Activated gamma-delta T cell (primary cell): ENCODE data around the gene DENND6B.
"Not testable (repeated sequence)": the region's sequence is repeated elsewhere in the genome, so short reads cannot be mapped to it uniquely, and the experiment has no call there.

Experiments
- DNase-seq: peaks from one replicate; lab custom pipeline; 2025; lab: John Stamatoyannopoulos, UW

Gene DENND6B

DNA sequence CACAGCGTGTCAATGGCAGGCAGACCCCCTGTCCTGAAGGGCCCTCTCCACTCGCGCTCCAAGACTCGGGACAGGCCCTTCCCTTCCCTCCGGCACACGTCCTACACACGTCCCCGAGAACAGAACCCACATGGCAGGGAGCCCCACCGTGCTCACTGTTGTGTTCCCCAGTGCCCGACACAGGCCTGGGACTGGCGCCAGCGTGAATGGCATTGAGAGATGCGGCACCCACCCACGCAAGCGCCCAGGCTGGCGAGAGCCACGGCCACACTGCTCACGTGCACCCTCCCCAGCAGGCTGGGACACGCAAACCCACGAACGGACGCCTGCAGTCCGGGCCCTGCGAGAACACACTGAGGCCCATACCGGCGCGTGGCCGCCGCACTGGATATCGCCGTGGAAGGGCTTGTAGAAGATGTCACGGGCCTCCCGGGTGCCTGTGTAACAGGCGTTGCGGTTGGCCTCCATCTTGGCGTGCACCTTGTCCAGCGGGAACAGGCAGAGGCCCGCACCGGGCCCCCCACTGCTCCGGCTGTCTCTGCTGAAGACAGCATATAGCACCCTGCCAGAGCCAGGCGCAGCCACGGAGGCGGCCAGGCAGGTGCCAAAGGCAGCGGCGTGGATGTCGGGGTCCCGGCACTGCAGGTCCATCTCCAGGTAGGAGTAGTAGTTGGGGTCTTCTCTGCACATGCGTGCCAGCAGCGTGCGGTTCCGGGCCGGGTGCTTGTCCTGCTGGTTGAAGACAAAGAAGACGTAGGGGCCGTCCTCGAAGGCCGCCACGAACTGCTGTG lies 37.5 kb downstream of the DENND6B start:
- DNase-seq, result no peak

DNA sequence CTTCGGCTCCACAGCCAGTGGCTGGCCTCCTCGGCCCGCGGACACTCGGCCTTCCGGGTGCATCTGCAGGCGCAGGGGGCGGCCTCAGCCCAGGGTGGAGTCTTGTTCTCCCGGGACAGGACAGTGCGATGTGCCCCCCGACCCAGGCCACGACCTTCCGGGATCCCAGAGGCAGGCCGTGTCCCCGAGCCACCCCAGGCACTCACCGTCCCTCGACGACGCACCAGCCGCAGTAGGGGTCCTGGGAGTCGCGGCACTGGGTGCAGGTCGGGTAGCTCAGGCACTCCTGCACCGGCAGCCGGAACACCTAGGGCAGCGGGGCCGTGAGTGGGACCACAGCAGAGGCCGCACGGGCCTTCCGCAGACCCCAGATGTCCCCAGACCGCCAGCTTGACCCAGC lies 39.1 kb downstream of the DENND6B start:
- no peak for DNase-seq

DNA sequence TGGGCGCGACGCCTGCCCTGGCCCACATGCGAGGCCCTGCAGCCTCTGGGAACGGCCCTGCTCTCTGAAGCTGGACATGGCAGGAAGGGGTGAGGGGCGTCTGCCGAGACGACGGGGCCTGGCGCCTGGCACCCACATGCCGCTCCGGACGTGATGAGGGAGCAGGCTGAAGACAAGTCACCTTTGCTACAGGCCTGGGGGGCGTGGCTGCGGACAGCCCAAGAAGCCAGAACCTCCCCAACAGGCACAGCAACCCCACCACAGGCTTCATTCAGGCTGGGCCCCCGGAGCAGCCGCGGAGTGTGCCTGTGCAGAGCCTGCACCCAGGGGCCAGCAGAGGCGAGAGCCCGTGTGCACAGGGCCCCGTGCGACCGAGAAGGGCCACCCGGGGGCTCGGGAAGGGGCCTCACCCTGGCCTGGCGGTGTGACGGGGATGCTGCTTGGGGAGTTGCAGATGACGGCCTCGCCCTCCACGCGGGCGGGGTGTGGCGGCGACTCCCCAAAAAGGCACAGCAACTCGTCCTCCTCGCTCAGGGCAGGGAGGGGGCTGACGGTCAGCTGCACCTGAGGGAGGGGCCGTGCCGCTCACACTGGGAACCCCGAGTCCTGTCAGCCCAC lies 40.0 kb downstream of the DENND6B start:
- DNase-seq, result no peak

DNA sequence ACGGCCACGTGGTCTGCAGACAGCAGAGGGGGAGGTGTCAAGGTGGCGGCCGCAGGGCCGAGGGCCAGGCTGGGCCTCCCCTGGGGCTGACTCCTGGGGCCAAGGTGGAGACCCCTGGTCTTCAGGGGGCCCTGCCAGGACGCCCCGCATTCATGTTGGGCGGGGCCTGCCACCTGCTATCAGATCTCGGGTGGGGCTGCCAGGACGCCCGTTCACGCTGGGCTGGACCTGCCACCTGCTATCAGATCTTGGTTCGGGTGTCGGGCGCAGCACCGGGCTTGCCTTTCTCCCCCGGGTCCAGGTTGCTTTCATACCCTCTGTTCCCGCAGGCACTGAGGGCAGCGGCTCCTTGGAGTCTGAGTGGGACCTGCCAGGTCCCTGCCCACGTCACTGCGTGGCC lies 40.5 kb downstream of the DENND6B start:
- no peak for DNase-seq

DNA sequence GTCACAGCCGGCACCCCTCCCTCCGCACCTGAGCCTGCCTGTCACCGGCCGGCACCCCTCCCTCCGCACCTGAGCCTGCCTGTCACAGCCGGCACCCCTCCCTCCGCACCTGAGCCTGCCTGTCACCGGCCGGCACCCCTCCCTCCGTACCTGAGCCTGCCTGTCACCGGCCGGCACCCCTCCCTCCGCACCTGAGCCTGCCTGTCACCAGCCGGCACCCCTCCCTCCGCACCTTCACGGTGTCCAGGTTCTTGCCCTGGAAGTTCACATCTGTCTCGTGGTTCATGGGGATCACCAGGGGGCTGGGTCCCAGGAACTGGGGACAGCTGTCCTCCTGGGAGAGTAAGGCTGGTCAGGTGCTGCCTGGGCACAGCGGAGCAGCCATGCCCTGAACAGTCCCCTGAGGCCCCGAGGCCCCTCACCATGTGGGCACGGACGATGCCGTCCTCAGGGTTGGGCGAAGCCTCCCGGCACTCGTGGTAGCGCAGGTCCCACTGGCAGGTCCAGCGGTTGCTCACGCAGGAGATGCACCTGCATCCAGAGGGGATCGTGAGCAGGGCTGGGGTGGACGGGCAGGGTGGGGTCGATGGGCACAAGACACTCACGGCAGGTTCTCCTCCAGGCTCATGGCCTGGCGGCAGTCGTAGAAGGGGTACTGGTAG lies 41.1 kb downstream of the DENND6B start:
- no peak for DNase-seq

DNA sequence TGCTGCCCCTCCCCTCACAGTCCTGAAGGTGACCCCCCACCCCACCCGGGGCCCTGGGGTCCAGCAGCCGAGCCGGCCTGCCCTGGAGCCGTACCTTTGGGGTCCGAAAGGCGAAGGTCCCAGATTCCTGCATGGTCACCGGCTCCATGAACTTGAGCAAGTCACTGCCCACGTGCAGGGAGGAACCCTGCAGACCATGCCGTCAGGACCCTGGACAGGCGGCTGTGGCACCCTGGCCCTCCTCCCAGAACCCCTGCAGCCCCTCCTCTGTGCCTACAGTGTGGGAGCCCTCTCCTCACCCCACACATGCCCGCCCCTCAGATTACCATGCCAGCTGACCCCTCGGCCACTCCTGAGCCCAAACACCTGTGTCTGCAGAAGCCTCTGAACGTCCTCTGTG lies 42.3 kb downstream of the DENND6B start:
- no peak for DNase-seq

DNA sequence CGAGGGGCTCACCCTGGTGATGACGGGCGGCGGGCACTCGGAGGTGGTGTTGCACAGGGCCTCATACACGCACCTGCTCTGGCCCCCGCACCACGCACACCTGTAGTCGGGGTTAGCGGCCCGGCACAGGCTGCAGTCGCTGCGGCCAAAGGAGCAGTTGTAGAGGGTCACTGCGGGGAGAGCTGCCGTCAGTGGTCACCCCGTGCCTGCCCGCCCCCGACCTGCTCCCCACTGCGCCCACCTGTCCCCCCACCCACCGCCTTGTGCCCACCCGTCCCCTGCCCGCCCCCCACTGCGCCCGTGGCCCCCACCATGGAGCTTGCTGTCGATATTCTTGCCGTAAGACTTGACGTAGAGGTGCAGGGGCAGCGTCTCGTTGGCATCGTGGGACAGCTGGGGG lies 43.0 kb downstream of the DENND6B start:
- no peak for DNase-seq

DNA sequence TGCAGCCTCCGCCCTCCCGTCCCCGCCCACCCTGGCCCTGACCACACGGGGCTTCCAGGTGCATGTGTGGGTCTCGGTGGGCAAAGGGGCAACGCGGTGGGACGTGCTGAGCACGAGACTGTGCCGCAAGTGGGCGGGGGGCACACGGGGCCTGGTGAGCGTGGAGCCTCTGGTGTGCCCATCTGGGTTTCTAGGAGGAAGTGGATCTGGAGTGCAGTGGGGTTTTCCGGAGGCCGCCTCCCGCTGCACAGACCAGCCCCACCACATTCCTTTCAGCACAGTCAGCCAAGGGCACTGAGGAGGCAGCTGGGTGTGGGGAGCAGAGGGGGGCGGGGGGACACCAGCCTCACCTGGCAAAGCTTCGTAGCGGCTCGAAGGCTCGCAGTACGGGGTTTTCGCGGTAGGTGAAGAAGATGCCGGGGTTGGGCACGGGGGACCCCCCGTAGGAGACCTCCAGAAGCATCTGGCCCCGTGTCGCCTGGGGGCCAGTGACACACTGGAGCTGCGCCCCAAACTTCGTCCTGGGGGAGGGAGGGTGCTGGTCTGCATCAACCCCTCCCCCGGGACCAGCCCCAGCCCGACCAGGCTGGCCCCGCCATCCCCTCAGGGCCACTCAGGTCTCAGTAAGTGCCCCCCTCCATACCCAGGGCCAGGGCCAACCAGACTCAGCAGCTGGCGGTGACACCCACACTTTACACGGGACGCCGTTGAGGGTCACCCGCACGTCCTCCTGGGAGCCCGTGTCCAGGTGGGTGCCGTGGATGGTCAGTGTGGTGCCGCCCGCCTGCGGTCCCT lies 44.3 kb downstream of the DENND6B start:
- DNase-seq, result no peak

DNA sequence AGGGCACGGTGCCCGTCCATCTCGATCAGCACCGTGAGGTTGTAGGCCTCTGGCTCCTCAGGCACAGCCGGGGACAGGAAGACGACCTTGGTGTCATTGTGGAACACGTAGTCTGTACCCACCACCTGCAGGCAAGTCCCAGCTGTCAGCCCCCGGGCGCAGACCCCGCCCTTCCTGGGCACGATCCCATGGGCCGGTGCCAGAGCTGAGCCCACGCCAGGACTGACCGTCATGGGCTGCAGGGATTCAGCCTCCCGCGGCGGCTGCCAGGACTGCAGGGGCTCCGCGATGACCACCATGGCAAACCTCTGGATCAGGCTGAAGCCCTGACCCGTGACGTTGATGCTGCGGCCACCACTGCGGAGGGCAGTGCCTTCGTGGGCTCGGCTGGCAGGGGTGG lies 44.9 kb downstream of the DENND6B start:
- no peak for DNase-seq

DNA sequence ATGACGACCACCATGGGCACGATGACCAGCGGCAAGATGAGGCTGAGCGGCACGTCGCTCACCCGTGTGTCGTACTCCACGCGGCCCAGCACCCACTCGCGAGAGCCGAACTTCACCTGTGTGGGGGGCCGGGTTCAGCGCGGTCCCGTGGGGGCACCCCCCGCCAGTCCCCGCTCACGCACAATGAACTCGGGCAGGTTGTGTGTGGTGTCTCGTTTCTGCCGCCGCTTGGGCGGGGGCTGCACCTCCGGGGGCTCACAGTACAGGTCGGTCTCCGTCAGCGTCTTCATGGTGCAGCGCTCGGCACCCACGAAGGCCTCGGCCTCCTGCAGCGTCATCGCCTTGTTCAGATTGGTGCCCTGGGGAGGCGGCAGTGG lies 45.4 kb downstream of the DENND6B start:
- no peak for DNase-seq

DNA sequence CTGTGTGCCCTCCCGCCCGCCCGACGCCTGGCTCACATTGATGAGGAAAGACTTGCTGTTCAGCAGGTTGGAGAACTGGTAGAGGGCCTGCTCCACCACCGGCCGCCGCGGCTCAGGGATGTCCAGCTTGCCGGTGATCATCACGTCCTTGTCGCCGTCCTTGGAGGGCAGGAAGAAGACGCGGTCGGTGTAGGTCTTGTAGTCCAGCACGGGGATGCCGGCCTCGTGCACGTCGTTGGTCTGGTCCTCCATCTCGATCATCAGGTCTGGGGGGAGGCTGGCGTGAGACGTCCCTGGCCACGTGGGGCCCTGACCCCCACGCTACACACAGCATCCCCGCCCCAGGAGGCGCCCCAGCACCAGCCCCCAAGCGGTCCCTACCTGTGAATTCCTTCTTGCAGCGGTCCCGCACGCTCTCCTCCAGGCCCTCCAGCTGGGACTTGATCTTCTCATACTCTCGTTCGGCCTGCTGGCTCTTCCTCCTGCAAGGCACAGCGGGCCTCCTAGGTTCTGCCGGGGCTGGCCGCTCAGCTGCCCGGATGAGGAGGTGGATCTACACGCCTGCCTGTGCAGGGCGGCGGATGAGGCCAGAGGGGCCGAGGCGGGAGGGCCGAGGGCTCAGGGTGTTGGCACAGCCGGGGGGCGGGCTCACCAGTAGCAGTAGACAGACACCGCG lies 46.0 kb downstream of the DENND6B start:
- DNase-seq, result no peak

DNA sequence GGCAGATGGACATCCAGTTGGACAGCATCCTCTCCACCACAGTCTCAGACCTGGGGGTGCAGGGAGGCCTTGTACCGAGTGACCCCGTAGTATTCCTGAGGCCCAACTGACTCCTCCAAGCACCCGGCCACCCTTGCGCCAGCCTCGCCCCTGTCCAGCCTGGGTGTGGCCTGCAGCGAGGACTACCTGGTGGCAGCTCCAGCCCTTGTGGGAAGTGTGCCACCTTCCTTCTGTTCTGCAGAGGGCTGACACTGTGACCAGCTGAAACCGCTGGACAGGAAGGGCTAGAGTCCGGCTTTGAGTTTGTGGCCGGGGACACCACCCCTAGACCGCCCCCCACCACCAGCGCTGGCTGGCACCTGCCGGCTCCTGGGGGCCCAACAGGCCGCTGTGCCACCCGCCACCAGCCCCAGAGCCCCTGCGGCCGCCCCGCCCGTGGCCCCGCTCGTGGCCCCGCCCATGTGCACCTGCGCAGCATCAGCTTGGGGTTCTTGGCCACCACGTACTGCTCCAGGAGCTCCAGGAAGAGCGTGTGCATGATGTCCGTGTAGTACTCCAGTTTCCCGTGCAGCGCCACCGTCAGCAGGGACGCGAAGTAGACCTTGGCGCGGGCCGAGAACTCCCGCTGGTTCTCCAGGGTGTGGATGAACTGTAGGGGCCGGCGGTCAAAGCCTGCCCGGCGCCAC lies 46.6 kb downstream of the DENND6B start:
- DNase-seq, result no peak

DNA sequence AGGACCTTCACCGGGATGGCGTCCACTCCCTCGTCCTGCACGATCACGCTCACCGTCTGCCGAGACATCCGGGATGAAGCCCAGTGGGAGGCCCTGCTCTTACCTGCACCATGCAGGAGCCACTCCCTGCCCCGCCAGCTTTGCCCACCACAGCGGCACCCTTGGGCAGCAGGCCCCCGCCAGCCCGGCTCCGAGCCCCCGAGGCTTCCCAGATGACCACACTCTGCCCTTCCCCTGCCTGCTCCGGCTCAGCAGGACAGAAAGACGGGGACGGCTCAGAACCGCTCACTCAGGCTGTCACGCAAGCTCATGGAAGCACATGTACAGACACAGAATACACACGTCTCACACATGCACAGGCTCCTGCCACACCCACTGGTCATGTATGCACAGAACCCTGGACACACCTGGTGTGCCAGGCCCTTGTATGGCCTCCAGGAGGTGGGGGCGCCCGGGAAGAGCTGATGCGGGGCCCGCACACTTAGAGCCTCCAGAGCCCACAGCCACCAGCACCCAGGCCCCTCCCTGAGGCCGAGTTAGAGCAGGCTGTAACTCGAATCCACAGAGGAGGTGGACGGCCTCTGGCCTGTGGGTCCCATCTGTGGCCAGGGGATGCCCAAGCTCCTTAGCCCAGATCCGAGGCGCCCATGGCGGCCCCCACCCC lies 47.7 kb downstream of the DENND6B start:
- DNase-seq, result no peak

DNA sequence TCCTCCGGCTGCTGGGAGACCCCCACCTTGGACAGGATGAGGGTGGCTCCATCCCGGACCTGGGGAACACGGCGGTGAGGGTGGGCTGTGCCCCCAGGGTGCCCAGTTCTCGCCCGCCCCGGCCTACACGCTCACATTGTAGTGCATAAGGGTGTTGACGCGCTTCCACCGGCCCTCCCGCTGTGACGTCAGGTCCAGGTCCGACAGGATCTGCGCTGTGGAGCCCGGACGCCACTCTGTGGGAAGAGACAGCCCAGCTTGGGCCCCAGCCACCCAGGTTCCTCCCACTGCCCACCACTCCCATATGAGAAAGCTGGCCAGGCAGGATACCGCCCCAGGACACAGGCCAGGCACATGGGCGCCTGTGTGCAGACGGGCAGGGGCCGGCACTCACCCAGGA lies 48.4 kb downstream of the DENND6B start:
- no peak for DNase-seq

DNA sequence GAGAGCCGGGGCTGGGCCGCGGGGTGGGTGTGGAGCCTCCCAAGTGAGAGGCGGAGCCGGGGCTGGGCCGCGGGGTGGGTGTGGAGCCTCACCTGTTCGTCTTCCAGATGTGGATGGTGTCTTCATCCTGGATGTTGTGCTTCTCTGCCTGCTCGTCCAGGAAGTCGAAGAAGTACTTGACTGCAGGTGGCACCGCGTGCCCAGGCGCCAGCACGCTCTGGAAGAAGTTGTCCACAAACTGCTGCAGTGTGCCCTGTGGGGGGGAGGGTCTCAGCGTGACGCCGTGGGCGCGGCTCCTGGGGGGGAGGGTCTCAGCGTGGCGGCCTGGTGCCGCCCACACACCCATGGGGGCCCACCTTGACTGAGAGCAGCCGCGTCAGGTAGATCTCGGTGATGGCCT lies 49.1 kb downstream of the DENND6B start:
- no peak for DNase-seq

DNA sequence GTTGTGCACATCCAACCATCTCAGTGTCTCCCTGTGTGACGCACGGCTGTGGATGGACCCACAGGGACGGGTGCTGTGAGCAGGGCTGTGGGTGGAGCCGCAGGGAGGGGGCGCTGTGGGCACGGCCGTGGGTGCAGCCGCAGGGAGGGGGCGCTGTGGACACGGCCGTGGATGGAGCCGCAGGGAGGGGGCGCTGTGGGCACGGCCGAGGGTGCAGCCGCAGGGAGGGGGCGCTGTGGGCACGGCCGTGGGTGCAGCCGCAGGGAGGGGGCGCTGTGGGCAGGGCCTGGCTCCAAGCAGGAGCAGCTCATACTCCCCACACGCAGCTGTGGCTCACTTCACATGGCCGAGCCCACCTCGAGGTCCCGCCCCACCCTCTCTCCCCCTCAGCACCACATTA lies 50.7 kb downstream of the DENND6B start:
- DNase-seq, result peak; percentile 37

DNA sequence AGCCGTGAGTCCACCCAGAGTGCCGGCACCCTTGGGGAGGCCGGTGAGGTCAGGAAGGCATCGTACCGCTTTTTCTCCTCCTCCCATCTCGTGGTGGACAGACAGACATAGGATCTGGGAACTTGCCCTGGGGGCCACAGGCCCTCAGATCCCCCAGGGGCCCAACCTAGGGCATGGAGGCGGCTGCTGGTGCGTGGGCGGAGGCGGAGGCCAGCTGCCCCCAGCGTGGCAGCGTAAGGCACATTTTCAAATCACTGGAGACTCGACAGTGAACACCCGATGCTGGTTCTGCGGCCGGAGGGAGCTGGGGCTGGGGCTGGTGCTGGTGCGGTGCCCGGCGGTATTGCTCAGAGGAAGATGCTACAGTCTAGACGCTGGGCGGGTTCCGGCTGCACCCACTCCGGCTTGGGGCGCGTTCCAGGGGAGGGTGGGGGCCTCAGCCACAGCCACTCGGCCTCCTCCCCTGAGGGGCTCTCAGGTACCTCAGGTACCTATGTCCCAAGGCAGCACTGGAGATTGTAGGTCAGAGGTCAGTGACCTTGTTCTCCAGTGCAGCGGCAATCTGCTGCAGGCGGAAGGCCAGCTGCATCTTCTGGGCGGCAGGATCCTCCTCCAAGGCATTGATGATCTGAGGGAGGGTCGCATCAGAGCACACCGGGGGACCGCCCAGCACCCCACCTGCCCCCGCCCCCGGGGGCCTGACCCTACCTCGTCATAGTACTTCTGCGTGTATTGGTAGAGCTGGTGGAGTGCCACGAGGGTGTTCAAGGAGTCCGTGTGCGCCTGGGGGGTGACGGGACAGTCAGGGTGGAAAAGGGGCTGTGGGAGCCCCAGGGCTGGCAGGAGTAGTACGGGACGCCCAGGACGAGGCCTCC lies 51.4 kb downstream of the DENND6B start:
- DNase-seq, result no peak

DNA sequence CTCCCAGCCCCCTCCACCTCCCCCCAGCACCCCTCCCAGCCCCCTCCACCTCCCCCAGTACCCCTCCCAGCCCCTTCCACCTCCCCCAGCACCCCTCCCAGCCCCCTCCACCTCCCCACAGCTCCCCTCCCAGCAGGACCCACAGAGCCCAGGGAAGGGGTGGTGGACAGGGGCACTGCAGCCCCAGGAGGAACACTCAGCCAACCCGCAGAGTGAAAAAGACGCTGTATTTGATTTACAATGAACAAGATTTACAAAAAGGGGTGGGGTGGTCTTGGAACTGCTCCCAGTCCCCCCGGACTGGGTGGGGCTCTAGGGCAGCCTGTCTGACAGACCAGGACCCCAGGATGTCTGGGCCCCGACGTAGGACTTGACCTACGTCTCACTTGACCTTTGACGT lies 52.0 kb downstream of the DENND6B start:
- no peak for DNase-seq

DNA sequence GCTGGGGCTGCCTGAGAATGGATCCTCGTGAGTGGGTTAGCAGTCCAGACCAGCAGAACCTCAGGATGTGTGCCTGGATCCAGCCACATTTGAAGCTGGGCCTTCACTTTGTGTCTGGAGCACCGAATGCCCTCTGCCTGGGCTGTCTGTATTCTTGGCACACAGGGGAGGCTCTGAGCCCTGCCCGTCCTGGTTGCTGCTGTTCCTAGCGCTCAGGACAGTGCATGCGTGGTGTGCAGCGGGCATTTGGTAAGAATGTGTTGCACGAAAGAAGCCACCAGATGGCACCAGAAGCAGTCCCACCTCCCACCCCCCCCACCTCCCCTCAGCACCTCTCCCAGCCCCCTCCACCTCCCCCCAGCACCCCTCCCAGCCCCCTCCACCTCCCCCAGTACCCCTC lies 52.5 kb downstream of the DENND6B start:
- no peak for DNase-seq

DNA sequence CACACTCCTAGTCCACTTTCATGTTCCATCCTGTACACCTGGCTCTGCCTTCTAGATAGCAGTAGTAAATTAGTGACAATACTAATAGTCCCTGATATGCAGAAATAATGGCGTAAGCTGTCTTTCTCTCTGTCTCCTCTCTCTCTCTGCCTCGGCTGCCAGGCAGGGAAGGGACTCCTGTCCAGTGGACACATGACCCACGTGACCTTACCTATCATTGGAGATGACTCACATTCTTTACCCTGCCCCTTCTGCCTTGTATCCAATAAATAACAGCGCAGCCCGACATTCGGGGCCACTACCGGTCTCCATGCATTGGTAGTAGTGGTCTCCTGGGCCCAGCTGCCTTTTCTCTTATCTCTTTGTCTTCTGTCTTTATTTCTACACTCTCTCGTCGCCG lies 53.0 kb downstream of the DENND6B start:
- not testable (repeated sequence) for DNase-seq
